NCI-H1417 (cell line): ENCODE data around the gene WNT3A.

Source experiments
- DNase-seq, 3 experiments: peaks; one replicate each; lab custom pipeline; 2025; lab: John Stamatoyannopoulos, UW

WNT3A gene

DNA sequence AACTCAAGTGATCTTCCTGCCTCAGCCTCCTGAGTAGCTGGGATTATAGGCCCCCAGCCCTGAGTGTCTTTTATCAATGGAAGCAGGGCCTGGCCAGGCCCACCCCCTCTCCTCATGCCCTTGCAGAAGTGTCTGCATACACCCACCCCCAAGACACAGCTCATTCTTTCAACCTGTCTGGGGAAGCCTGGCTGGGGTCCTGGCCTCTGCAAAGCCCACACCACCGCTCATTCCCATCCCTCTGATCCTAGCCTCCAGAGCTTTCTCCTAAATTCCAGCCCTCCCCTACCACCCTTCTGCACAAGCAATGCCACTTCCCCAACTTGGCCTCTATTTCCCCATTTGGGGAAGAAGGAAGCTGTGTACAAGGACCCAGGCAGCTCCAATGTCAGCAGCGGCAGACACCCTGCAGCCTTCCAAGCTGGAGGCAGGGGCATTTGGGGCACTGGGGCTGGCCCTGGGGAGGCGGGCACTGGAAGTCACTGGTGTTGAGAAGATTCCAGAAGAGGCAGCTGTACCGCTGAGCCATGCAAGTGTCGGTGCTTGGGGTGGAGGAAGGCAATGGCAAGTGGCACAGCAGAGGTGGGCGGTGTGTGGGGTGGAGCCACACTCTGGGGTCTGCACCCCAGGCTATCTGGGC is 42.0 kb downstream of the WNT3A start:
- no peak for DNase-seq

DNA sequence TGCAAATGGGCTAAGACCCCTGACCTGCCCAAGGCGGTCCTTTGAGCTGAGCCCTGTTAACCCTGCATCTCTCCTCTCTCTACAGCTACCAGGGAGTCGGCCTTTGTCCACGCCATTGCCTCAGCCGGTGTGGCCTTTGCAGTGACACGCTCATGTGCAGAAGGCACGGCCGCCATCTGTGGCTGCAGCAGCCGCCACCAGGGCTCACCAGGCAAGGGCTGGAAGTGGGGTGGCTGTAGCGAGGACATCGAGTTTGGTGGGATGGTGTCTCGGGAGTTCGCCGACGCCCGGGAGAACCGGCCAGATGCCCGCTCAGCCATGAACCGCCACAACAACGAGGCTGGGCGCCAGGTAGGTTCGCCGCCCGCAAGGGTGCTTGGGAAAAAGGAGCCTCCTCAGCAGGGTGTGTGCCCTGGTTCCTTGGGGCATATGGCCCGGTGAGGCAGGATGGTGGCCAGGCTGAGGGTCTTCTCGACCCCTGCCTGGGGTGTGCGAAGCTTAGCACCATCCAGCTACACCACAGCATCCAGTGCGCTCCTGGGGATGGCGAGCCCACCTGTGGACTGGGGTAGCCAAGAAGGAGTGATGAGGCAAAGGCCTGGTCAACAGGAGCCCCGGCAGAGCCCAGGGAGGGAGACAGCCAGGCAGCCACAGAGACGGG is 43.9 kb downstream of the WNT3A start:
- no peak for DNase-seq

DNA sequence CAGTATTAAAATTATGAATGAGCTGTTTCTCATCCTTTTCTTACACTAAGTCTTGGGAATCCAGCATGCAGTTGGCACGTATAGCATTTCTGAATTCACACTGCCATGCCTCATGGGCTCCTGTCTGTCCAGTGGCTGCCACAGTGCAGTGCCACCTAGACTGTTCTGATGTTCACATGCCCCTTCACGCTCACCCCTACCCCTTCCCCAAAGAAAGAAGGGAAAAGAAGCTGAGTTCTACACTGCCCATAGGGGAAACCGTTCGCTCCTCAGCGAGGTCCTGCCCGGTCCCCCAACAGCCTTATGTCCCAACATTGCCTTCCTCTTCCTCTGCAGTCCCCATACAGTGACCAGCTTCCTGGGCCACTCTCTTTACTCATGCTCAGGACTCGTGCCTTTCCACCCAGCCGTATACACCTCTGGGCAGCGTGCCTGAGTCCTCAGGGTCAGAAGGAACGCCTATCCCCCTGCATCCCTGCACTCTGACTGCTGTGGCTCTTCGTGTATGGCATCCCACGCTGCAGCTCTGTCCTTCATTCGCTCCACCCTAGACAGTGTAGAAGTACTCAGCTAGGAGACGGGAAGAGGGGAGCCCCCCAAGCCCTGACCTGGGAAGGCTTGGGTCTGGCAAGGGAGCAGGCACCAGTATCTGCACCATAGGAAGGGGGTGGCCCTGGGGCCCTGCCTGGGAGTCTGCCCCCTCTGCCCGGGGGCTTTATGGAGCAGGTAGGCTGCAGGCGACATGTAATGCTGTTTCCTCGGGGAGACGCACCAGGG is 51.6 kb downstream of the WNT3A start:
- no peak for DNase-seq

DNA sequence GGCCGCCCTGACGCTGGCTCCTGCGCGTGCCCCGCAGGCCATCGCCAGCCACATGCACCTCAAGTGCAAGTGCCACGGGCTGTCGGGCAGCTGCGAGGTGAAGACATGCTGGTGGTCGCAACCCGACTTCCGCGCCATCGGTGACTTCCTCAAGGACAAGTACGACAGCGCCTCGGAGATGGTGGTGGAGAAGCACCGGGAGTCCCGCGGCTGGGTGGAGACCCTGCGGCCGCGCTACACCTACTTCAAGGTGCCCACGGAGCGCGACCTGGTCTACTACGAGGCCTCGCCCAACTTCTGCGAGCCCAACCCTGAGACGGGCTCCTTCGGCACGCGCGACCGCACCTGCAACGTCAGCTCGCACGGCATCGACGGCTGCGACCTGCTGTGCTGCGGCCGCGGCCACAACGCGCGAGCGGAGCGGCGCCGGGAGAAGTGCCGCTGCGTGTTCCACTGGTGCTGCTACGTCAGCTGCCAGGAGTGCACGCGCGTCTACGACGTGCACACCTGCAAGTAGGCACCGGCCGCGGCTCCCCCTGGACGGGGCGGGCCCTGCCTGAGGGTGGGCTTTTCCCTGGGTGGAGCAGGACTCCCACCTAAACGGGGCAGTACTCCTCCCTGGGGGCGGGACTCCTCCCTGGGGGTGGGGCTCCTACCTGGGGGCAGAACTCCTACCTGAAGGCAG is 52.3 kb downstream of the WNT3A start:
- DNase-seq: peak in 1 of 3 experiments; percentile 69

DNA sequence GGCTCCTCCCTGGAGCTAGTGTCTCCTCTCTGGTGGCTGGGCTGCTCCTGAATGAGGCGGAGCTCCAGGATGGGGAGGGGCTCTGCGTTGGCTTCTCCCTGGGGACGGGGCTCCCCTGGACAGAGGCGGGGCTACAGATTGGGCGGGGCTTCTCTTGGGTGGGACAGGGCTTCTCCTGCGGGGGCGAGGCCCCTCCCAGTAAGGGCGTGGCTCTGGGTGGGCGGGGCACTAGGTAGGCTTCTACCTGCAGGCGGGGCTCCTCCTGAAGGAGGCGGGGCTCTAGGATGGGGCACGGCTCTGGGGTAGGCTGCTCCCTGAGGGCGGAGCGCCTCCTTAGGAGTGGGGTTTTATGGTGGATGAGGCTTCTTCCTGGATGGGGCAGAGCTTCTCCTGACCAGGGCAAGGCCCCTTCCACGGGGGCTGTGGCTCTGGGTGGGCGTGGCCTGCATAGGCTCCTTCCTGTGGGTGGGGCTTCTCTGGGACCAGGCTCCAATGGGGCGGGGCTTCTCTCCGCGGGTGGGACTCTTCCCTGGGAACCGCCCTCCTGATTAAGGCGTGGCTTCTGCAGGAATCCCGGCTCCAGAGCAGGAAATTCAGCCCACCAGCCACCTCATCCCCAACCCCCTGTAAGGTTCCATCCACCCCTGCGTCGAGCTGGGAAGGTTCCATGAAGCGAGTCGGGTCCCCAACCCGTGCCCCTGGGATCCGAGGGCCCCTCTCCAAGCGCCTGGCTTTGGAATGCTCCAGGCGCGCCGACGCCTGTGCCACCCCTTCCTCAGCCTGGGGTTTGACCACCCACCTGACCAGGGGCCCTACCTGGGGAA is 53.0 kb downstream of the WNT3A start:
- peak in 2 of 3 experiments; percentile 9 to 86 for DNase-seq

DNA sequence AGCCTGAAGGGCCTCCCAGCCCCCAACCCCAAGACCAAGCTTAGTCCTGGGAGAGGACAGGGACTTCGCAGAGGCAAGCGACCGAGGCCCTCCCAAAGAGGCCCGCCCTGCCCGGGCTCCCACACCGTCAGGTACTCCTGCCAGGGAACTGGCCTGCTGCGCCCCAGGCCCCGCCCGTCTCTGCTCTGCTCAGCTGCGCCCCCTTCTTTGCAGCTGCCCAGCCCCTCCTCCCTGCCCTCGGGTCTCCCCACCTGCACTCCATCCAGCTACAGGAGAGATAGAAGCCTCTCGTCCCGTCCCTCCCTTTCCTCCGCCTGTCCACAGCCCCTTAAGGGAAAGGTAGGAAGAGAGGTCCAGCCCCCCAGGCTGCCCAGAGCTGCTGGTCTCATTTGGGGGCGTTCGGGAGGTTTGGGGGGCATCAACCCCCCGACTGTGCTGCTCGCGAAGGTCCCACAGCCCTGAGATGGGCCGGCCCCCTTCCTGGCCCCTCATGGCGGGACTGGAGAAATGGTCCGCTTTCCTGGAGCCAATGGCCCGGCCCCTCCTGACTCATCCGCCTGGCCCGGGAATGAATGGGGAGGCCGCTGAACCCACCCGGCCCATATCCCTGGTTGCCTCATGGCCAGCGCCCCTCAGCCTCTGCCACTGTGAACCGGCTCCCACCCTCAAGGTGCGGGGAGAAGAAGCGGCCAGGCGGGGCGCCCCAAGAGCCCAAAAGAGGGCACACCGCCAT is 53.8 kb downstream of the WNT3A start:
- DNase-seq: no peak

DNA sequence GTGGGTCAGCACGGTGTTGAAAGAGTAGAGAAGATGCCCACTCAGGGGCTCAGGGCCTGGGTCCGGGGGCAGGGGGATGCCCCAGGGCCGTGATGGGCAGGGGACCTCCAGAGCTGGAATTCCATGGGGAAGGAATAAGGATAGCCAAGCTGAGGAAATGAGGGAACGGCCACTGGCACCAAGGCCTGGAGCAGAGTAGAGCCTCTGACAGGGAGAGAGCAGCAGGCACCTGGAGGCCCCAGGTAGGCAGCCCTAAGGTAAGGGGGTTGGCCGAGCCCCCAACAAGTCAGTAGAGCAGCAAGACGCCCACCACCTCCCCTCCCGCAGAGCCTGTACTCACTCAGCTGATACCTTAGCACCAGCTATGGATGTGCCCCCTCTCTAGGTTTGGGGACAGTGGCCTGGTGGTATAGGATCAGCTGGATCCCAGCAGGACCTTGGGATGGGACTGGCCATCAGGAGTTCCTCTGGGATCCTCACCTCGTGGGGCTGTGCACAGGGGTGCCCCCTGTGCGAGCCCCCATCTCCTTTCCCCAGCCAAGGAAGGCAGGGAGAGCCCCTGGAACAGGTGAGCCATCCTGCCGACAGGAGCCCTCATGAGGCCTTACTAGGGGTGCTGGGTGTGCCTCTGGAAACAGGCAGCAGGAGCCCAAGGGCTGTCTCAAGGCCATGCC is 54.8 kb downstream of the WNT3A start:
- DNase-seq: no peak

DNA sequence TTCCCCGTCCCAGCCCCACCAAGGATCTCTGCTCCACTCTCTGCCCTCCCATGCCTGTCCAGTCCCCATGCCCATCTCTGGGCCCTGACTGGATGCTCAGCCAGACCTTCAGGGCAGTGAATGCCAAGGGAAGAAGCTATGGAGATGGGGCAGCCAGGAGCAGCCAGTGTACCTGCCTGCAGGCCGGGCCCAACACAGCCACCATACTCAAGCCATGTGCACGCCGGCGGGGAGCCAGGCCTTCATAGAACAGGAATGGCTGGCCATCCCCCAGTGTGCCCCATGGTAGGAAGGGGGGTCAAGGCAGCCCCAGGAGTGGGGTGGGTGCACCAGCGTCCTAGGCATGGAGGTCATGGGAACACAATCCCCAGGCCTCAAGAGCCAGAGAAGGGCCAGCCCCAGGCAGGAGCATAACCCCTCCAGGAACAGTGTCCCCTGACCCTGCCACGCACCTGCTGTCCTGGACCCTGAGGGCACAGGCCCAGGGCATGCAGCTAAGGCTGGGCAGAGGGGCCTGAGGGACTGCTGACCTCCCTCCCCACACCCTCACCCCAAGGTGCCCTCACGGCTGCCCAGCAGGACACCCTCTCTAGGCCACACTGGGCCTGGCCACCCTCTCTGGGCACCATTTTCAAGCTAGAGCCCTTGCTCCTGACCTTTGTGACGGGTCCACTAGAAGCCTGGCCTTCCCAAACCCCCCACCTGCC is 55.4 kb downstream of the WNT3A start:
- DNase-seq: no peak

DNA sequence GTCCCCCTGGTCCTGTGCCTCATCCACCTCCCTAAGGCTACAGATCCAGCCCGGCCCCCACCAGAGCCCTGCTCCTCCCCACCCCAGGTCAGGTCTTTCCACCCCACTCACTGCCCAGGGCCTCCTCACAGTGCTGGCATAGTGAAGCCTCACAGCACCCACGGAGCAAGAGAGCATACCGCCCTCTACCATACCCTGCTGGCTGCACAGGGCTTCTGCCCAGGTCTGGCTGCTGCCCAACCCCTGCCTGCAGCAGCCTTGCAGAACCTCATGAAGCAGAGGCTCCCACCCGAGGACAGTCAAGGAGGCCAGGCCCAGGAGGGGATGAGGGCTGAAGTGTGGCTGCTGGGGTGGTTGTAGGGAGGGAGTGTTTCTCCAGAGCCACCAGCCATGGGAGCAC is 56.0 kb downstream of the WNT3A start:
- no peak for DNase-seq

DNA sequence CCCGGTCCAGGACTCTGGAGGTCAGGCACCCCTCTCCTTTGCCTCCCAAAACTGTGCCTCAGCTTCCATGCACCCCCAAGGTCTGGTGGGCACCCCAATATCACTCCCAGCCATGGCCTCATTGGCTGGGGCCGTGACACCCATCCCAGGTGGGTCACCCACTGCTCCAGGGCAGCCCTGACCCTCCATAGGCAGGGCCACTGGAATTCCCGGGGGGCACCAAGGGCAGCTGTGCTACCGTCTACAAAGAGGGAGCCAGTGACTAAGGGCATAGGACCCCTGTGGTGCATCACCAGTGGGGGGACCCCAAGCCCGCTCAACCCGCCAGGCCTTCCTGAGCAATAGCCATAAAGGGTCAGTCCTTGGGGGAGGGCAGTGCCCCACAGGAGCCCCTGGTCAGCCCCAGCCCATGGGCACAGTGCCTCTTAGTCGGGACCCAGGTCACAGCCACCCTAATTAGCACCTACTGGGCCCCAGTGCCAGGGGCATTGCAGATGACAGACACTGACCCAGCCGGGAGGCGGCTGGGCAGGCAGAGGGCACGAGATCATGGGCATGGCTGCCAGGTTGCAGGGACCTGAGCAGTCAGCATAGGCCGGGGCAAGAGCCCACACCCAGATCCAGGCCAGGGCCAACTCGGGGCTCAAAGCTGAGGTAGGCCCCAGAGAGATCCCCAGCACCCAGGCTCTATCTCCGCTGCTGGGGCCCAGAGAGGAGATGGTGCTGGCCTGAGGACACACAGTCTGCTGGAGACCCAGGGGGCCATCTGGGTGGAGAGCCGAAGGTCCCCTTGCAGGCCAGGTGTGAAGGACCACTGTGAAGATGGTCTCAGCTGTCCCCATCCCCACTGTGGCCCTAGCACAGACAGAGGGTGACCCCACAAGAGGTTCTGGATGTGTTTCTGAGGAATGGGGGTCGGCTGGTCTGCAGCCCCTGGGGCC is 56.7 kb downstream of the WNT3A start:
- DNase-seq: no peak

DNA sequence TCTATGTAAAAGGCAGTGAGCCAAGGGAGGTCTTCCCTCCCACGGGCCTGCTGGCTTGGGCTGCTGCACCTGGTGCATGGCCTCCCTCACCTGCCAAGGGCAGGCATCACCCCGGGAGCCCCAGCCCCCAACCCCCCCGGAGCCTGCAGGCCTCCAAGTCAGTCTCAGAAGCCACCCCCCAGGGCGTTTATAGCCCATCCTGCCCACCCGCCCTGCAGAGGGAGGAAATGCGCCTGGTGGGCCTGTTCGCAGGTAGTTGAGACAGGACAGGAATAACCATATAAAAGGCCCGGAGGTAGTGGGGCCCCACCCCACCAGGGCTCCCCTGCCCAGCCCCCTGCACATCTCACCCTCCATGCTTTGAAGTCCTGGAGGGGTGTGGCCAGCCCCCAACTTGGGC is 57.5 kb downstream of the WNT3A start:
- no peak for DNase-seq

DNA sequence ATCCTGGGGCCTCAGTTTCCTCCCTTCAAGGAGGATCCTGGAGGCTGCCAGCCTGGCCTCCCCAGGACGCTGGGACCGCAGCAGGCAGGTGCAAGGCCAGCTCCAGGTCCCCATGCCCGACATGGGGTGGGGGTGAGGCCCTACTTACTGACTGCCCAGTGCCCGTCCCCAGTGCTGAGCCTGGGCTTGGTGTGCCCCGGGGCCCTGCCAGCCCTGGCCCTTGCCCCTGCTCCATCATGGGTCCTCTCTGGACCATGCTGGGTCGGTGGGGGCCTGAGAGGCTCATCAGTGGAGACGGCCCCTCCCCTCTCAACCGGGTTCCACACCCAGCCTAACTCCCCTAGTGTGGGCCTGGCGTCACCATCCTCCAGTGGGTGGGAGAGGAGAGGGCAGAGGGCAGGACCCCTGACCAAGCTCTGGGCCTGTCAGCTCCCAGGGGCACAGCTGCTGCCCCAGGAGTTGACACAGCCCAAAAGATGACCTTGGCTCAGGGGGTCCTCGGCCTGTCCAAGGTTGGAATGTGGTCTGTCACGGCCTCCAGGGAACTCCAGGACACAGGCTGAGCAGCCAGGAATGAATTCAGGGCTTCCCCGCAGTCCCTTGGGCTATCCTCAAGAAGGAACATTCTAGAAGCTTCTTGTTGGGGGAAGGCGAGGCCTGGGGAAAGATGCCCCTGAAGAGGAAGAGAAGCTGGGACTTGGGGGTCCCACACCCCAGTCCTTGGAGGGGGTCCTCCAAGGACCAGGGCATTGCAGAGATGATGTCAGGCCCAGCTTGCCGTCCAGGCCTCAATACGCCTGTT is 58.1 kb downstream of the WNT3A start:
- DNase-seq: no peak

DNA sequence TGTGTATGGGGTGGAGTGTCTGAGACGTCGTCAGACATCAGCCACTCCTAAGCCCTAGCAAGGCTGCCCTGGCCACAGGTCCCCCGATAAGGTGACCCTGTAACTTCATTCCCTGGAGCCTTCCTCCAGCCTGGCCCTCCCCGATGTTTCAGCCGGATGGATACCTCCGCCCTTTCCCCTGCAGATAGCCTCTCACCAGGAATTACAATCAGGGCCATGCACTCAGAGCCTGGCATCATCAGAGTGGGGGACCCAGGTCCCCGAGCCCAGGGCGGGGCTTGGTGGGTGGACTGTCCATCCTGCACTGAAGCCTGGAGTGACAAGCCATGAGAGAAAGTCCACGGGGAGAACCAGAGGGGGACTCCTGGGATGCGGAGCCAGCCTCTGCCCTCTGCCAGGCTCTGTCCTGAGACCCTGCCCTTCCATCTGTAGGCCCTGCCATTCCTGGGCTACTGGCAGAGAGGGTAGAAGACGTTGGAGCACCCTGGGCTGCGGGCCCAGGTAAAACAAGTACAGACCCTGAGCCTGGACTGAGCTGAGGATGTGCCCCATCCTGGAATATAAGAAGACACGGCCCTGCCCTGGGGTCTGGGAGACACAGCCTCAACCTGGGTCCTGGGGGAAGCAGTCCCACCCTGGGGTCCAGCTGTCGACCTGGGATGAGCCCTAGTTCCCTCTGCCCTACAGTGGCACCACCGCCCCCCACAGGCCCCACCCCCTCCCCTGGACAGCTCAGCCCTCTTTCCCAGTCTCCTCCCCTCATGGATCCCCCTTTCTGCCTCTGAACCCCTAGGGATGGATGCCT is 58.9 kb downstream of the WNT3A start:
- DNase-seq: no peak

DNA sequence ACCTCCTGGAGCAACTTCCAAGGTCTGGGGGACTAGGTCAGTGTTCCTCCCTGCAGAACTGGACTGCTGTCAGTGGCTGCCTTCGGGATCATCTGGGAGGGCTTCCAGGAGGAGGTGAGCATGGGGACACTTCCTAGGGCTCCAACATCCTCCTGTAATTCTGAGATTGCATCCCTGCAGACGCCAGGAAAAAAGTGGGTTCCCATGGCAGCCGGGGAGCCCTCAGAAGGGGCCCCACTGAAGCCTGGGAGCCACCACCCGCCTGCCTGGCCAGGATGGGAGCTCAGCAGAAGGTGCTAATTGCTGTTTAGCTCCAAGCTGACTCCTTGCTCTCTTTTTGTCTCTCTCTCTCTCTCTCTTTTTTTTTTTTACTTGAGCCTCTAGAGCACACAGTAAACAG is 59.6 kb downstream of the WNT3A start:
- peak in 2 of 3 experiments; percentile 5 to 31 for DNase-seq

DNA sequence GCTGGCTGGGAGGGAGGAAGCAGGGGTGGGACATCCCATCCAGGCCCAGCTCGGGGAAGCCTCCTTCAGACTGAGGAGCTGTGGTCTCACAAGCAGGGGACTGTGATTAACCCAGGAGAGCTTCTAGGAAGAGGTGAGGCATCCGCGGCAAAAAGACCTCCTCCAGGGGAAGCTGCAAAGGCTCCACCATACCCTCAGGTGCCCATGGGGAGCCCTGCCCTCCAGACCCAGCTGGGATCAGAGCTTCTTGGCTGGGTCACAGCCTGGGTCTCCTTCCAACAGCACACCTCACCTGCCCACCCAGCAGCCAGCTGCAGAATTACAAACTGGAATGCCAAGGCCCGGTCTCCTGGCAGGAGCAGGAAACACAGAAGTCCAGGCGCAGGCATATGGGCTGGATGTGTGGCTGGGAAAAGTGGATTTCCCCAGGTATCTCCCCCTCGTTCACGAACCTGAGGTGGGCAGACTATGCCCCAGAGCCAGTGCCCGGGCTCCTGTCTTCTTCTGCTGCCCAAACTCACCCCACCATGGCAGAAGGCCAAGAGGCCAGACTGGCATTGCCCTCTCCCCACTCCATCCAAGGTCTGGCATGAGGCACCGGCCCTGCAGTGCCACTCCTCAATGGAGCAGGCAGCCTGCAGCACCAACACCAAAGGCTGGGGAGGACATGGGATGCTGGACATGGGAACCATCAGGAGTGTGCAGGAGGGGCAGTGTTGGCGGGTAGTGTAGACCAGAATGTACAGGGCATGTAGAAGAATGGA is 60.3 kb downstream of the WNT3A start:
- DNase-seq: no peak

DNA sequence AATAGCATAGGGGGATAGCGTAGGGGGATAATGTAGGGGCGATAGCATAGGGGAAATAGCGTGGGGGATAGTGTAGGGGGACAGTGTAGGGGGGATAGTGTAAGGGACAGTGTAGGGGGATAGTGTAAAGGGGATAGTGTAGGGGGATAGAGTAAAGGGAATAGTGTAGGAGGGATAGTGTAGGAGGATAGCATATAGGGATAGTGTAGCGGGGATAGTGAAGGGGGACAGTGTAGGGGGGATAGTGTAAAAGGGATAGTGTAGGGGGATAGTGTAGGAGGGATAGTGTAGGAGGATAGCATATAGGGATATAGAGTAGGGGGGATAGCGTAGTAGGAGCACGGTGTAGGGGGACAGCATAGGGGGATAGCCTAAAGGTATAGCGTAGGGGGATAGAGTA is 61.6 kb downstream of the WNT3A start:
- no peak for DNase-seq
